Fibroblast of skin of scalp (primary cell): ENCODE measurements around the gene C19orf25.

Source experiments
- DNase-seq: peaks from one replicate; pipeline ENCODE4 v3.0.0-alpha.2; 2013

The C19orf25 gene

DNA sequence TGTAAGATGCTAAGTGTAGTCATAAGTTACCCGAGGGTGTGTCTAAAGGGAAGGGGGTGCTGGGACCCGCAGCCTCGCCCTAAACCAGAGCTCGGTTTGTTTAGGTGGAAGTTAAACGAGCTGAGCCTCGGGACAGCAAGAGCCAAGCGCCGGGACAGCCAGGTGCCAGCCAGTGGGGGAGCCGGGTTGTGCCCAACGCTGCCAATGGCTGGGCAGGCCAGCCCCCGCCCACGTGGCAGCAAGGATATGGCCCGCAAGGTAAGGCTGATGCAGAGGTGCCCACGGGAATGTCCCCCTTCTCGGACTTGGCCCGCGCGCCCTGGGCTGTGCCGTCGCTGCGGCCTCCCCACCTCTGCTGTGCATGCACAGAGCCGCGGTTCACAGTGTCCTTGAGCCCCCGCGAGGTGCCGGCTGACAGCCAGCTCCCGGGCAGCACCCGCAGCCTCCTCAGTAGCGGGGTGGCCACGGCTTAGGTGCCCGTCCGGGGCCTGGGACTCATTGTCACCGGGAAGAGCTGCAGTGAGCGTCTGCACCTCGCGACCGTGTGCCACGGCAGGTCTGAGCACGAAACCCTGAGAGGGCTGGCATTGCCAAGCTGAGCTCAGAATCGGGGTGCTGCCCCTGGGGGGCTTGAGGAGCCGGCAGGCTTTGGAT is 50.1 kb downstream of the C19orf25 start:
- no peak for DNase-seq

DNA sequence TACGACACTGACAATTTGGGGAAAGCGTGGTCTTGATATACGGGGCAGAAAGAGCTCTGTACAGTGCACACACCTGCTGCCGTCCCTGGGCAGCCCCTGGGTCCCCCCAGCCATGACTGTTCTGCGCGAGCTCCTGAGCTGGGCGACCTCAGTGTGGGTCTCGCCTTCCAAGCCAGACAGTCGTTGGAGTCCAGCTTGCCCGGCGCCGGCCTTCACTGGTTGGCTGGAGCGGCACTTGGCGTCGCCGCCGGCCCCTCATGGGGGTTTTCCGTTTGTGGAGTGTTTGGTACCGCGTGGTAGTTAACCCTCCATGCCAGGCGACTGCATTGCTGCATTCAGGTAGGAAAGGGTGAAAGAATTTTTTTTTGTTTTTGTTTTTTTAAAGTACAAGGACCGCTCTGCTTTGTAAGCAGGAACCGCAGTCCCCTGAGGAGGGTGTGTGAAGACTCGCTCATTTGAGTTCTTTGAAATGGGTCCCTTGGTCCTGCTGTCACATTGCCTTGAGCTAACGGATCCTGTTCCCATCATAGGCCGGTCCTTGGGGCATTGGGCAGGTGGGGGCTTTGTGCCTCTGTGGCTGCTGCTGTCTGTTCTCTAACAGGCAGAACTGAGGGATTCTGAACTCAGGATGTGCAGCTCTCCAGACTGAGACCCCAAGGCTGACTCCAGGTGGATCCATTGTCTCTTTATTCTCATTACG is 51.6 kb downstream of the C19orf25 start:
- DNase-seq, result no peak

DNA sequence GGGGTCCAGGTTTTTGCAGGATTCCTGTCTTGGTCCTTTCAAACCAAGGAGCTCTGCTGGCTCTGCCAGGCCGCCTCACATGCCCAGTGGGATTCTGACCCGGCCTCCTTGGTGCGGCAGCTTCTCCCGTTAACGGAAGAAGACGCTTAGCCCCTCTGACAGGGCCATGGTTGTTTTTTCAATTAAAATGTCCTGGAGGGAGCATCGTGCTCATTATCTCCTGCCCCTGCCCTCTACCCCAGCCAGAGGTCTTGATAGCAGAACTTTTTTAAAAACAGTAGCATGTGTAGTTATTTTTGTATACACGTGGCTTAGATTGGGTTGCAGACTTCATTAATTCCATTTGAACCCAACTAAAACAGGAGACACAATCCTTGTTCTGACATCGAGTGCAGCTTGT is 52.3 kb downstream of the C19orf25 start:
- DNase-seq, result no peak

DNA sequence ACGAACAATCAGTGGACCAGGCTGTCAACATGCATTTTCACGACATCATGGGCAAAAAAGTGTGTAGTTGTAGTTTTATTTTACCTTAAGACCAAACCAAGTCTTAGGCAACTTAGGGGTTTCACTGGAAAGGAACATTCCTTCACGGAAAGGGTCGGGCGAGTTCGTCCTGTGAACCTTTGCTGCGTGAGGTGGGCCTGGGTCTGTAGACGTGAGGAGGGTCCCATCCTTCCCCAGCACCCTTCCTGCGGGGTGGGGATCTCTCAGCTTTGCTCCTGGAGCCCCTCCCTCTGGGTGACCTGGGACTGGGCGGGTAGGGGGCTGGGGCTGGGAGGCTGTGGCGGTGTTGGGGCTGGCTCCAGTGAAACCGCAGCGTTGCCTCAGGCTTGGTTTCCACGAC is 53.1 kb downstream of the C19orf25 start:
- DNase-seq, result no peak

DNA sequence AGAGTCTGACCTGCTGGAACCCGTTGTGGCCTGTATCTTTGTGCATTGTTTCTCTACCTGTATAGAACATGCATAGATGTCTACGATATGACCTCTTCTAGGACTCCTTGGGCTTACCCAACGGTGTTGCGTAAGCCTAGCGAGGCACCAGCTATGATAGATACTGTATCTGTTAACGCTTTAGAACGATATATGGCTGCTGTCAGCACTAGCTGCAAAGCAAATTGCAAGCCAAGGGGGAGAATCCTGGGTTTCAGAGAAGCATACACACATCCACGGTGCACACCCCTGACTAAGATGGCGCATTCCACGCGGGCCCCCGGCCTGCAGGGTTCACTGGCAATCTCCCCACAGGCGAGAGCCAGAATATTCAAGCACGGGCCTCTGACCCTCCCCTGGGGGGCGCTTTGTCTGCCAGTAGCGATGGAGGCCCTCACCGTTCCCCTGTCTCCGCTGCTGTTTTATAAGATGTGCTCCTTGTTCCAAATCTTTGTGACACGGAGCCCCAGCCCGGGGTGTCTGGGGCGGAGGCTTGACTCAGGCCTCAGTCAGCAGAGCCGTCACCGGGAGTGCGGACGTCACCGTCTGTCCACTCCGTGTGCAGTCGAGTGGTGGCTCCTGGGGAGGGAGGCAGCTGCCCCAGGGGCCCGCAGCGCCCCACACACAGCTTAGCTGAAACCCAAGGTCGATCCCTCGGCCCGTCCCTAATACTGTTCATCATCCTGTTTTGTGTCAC is 53.7 kb downstream of the C19orf25 start:
- DNase-seq, result no peak

DNA sequence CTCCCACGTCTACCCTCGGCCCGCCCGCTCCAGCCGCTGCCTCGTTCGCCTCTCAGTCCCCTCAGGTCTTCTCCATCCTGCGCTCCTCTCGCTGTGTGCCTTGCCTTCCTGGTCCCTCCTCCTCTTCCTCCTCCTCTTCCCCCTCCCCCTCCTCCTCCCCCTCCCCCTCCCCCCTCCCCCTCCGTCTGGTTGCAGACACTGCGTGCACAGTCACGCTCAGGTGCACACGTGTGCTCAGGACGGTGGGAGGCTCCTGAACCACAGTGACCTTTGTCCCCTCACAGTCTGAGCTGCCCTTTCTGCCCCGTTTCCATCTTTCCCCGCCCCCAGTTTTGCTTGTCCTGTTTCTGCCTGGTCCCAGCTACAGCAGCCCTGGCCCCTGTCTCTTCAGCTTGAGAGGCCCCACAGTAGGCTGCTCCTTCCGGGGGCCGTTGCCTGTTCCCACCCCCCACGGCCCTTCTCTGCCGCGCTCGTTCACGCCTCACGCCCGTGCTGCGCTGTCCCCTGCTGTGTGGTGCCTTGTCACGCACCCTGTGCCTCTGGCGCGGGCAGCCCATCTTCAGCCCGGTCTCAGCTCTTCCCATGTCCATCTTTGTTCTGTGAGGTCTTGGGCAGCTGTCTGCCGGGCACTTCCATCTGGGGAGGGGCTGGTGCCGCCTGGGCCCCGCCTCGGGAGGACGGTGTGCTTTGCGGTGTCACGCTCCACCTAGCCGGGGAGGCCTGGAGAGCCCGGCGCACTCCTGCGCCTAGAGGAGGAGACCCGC is 54.6 kb downstream of the C19orf25 start:
- no peak for DNase-seq

DNA sequence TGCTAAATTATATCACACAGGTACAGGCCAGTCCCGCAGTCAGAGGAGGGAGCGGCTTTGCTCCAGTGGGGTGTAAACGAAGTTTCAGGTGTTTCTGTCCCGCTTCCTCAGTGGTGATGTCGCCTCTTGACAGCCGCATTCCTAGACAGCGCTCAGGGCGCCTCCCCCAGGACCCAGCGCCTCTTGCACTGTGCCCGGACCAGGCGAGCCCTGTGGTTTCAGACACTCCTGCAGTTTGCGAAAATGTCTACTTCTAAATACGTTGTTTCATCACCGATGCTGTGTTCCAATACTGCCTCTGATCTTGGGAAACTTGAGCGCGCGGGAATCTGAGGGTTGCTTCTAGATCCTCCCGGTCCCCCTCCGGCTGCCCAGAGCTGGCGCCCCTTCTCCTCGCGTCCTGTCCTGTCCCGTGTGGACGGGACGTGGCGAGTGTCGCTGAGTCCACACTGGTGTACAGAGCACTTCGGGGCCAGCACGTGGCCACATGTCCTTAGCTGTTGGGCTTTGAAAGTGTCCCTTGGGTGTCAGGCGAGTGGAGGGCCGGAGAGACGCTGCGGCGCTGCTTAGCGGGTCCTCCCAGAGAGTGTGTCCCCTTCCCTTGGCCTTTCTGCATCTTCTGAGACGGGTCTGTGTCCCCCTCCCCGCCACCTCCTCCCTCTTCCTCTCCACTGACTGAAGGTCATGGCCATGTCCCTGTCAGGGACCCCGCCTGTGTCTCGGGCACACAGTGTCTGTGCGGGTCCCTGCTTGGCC is 55.4 kb downstream of the C19orf25 start:
- DNase-seq, result no peak
